K562 (cell line): ENCODE measurements around the gene HTR1D. TPM values are rescaled to one million over a fixed set of nuclear protein-coding genes. Genes with fewer than 3 reads are reported as not detected.
A peak's percentile ranks its signal among the peaks of the same experiment; 100 is the strongest.

ENCODE experiments used
- DMBX1 ChIP-seq: fragments of 250-450 bp; sonication (Bioruptor Pico); IDR thresholded peaks from 2 replicates; pipeline ENCODE4 v1.8.0; 2022; ENCODE audit warnings: inconsistent platforms, mild to moderate bottlenecking, moderate library complexity, borderline replicate concordance
- DPF2 ChIP-seq: fragments of 450-650 bp; IDR thresholded peaks from 2 replicates; pipeline ENCODE4 v1.6.1; 2016
- PPARD ChIP-seq: fragments of 250-450 bp; sonication (Bioruptor Pico); IDR thresholded peaks from 2 replicates; pipeline ENCODE4 v1.8.0; 2022; ENCODE audit warnings: inconsistent platforms, mild to moderate bottlenecking, moderate library complexity
- TBP ChIP-seq: optimal IDR thresholded peaks from 2 replicates; pipeline ENCODE3; 2011; ENCODE audit warnings: low read depth, low read length, improper control_type of control experiment
- TFAP4 ChIP-seq: sonication (generic); formaldehyde crosslinking; IDR thresholded peaks from 2 replicates; pipeline ENCODE4 v1.8.0; 2022; ENCODE audit warnings: missing genetic modification reagents, mild to moderate bottlenecking, moderate library complexity, borderline replicate concordance
- ZBTB12 ChIP-seq: fragments of 250-450 bp; sonication (Bioruptor Pico); IDR thresholded peaks from 2 replicates; pipeline ENCODE4 v1.4.0; 2020
- ZNF431 ChIP-seq: sonication (generic); formaldehyde crosslinking; IDR thresholded peaks from 2 replicates; pipeline ENCODE4 v1.8.0; 2022; ENCODE audit warnings: mild to moderate bottlenecking, missing genetic modification reagents
- ZNF79 ChIP-seq: fragments of 250-450 bp; sonication (Bioruptor Pico); IDR thresholded peaks from 2 replicates; pipeline ENCODE4 v1.4.0; 2020; ENCODE audit warnings: low read depth, mild to moderate bottlenecking, moderate library complexity
- polyA plus RNA-seq, 8 experiments: library from polyadenylated mRNA; depleted of rRNA in 4 of 8; stranded (reverse) in 5 of 8; unstranded in 3 of 8; fragments of >200 nt; fragmentation: Nextera tagmentation in 2 of 8; fragmentation: Illumina TruSeq in 1 of 8; extraction: Ambion mirVana in 2 of 8; extraction: Trizol in 1 of 8; gene quantifications; 2 replicates each; pipeline versions ENCODE4 v1.2.1 to v1.2.3, GENCODE V29; 2011 to 2014; ENCODE audit warnings: inconsistent platforms in 1 of 8, missing spikeins in 1 of 8
- total RNA-seq, 7 experiments: library from RNA; depleted of rRNA in 6 of 7; stranded (reverse); fragments of >200 nt in 6 of 7; fragmentation: Illumina TruSeq in 2 of 7; extraction: Trizol in 2 of 7; gene quantifications; 2 replicates each; pipeline versions ENCODE4 v1.2.1 to v1.2.3, GENCODE V29; 2011 to 2021; ENCODE audit warnings: low replicate concordance in 1 of 7
- TF ChIP-seq, protein P1 (sequence below), 2 experiments: IDR thresholded peaks in 1 of 2; conservative IDR thresholded peaks in 1 of 2; 2 replicates each; pipeline ENCODE4 v1.6.1; 2016; ENCODE audit warnings: low read depth in 2 of 2, mild to moderate bottlenecking in 1 of 2, missing compliant biosample characterization in 1 of 2, missing genetic modification characterization in 1 of 2, moderate library complexity in 1 of 2
- TF ChIP-seq, protein P2 (sequence below): sonication (generic); formaldehyde crosslinking; IDR thresholded peaks from 2 replicates; pipeline ENCODE4 v1.4.0; 2020; ENCODE audit warnings: mild to moderate bottlenecking, missing genetic modification reagents

The HTR1D gene
- total and polyA plus RNA-seq, 9 of the 15 experiments (the other 6 are each of a cell fraction or from before 2014, with no cell fraction given) = 0.03 to 0.09 (median 0.04) TPM; not detected in 4

DNA sequence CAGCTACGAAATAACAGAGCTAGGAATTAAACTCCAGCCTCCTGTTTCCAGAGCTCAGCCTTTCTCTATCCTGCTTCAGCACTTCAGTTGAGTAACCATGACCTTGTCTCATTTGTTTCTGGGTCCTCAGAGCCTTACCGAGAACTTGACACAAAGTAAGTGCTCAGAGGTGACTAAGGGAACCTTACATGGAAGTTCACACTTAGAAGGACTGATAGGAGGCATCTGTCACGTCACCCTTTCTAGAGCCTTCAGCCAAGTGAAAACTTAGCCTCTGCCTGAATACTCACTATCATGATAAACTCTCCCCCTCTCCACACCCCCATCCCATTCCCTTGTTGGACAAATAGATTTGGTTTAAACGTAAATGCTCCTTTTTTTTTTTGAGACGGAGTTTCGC, 38.9 kb downstream of the HTR1D start (continued):
- TF ChIP-seq TFAP4 (CRISPR knock-in tag) (no peak), ZNF431 (CRISPR knock-in tag) (no peak), DMBX1 (CRISPR knock-in tag) (no peak), ZBTB12 (CRISPR knock-in tag) (no peak), TBP (peak; percentile 1), PPARD (CRISPR knock-in tag) (no peak), ZNF79 (no peak), DPF2 (peak; percentile 13; the same call in 1 of the 2 replicates)
- TF ChIP-seq, protein P1, sequence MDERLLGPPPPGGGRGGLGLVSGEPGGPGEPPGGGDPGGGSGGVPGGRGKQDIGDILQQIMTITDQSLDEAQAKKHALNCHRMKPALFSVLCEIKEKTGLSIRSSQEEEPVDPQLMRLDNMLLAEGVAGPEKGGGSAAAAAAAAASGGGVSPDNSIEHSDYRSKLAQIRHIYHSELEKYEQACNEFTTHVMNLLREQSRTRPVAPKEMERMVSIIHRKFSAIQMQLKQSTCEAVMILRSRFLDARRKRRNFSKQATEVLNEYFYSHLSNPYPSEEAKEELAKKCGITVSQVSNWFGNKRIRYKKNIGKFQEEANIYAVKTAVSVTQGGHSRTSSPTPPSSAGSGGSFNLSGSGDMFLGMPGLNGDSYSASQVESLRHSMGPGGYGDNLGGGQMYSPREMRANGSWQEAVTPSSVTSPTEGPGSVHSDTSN (CRISPR knock-in tag; IDR thresholded peaks at IDR 0.05; ENCODE audit: low read depth) = no peak
- TF ChIP-seq, protein P1 (tag; conservative IDR thresholded peaks at IDR 0.05; ENCODE audit: low read depth) = 0 out of 2 replicates have a peak, but pooled peaks have one; percentile 9
- TF ChIP-seq, protein P2, sequence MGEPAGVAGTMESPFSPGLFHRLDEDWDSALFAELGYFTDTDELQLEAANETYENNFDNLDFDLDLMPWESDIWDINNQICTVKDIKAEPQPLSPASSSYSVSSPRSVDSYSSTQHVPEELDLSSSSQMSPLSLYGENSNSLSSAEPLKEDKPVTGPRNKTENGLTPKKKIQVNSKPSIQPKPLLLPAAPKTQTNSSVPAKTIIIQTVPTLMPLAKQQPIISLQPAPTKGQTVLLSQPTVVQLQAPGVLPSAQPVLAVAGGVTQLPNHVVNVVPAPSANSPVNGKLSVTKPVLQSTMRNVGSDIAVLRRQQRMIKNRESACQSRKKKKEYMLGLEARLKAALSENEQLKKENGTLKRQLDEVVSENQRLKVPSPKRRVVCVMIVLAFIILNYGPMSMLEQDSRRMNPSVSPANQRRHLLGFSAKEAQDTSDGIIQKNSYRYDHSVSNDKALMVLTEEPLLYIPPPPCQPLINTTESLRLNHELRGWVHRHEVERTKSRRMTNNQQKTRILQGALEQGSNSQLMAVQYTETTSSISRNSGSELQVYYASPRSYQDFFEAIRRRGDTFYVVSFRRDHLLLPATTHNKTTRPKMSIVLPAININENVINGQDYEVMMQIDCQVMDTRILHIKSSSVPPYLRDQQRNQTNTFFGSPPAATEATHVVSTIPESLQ (CRISPR knock-in tag) = no peak
